Activated CD8-positive, alpha-beta memory T cell treated with anti-CD3 and anti-CD28 coated beads, Interleukin-2, amount 50 U/mL, for 24 hours (primary cell): ENCODE results near the gene PCSK6.

Source experiments
- DNase-seq: peaks from one replicate; pipeline ENCODE4 v3.0.0-alpha.2; 2020; ENCODE audit errors: extremely low read depth

The PCSK6 gene

GRCh38 chr15:101522621-101523559 is 33.4 kb upstream of the PCSK6 start:
- DNase-seq: no peak

DNA sequence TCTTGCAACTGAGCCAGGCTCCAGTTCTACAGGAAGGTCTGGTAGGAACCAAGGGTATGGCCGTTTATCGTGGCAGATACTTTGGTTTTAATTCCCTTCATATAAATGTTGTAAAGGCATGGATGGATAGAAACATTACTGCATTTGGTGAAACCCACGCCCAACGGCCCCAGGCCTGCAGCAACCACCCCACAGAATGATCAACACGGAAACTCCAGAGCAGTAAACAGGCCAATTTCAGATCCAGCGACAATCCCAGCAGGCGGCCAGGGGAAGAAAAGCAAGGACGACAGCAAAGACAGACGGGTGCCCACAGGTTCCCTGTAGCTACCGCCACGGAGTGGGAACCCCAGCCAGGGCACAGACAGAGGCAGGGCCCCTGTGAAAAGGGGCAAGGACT is 32.6 kb upstream of the PCSK6 start:
- no peak for DNase-seq

DNA sequence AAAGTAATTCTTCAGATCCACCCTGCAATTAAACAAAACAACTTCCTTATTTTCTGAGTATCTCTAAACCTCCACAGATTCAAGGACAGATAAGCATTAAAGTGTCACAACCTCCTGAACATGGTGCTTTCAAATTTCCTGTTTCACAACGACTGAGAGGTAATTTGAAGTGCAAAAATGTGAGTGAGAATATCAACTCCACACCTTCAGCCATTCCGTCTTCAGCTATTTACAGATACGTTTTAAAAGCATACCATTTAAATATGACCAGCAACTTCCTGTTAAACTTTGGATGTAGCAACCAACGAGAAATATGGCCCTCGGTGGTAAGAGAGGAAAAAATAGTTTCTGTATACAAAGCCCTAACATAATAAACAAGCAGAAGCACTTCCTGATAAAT is 32.1 kb upstream of the PCSK6 start:
- DNase-seq: no peak

DNA sequence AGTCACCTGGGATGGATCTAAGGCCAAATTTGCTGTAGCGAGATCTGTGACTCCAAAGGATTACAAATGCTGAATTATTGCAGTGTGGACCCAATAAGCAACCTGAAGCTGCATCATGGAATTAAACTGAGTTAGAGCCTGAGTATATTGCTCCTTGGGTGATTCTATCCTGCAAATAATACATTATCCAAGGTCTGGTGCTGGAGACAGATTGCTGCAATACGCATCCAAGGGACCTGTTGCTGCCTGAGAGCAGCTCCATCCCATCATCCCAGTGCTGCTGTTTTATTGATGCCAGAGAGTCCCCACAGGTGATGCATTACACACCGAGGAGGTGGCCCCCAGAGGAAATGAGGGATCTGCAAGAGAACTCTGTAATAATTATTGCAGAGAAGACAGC is 31.6 kb upstream of the PCSK6 start:
- no peak for DNase-seq

DNA sequence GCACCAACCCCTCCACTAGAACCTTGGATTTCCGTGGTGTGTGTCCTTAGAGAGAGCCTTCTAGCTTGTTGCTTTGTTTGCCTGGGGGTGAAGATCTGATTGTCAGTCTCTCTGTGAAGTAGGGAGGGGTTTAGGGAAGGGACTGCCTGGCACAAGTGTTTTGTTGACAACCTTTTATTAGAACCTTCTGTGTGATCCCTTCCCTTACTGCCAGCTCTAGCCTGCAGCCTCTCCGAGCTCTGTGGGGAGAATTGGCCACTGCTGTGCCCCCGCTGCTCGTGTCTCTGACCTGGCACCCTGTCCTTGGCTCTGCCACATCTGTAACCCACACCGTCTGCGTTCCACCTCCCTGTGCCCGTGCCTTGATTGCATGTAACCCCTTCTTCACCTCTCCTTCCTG is 30.9 kb upstream of the PCSK6 start:
- DNase-seq: no peak

GRCh38 chr15:101517504-101517903 is 28.0 kb upstream of the PCSK6 start:
- no peak for DNase-seq

DNA sequence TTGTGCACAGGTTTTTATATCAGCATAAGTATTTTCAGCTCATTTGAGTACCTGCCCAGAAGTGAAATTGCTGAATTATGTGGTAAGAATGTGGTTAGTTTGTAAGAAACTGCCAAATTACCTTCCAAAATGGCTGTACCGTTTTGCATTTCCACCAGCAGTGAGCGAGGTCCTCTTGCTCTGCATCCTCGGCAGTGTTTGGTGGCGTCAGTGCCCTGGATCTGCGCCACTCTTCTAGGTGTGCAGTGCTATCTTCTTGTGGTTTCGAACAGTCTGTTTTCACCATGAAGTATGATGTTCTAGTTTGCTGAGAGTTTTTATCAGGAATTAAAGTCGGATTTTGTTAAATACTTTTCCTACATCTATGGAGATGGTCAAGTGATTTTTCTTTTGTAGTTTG is 24.8 kb upstream of the PCSK6 start:
- DNase-seq: no peak

- no peak for DNase-seq
Measured at GRCh38 chr15:101511717-101512116, 22.2 kb upstream of the PCSK6 start.

DNA sequence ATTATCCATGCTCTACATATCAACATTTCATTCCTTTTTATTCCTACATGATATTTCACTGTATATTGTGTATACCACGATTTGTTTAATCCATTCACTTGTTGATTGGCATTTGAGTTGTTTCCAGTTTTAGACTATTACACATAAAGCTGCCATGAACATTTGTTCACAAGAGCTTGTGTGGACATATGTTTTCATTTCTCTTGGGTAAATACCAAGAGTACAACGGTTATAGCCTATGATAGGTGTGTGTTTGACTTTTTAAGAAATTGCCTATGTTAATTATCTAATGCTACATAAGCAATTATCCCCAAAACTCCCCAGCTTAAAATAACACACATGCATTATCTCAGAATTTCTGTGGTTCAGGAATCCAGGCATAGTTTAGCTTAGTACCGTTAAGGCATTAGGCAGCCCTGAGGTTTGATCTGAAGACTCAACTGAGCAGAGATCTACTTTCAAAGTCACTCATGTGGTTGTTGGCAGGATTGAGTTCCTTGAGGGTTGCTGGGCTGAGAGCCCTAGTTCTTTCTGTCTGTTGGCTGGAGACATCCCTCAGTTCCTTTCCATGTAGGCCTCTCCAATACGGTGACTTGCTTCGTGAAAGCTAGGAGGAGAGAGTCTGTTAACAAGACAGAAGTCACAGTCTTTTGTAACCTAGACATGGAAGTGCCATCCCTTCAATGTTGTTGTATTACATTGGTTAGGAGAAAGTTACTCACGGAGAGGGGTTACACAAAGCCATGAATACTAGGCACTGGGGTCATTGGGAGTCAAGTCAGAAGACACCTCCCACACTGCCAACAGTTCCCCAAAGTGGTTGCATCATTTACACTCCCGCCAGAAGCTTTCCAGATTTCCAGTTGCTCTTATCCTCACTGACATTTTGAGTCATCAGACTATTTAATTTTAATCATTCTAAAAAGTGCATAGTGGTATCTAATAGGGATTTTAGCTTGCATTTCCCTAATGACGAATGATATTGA is 21.0 kb upstream of the PCSK6 start:
- DNase-seq: no peak

- DNase-seq: no peak
Measured at GRCh38 chr15:101509279-101509678, 19.8 kb upstream of the PCSK6 start.

- DNase-seq: no peak
Measured at GRCh38 chr15:101506491-101506890, 17.0 kb upstream of the PCSK6 start.

GRCh38 chr15:101505610-101506337 is 16.3 kb upstream of the PCSK6 start:
- DNase-seq: no peak

- no peak for DNase-seq
Measured at GRCh38 chr15:101504866-101505609, 15.5 kb upstream of the PCSK6 start.

DNA sequence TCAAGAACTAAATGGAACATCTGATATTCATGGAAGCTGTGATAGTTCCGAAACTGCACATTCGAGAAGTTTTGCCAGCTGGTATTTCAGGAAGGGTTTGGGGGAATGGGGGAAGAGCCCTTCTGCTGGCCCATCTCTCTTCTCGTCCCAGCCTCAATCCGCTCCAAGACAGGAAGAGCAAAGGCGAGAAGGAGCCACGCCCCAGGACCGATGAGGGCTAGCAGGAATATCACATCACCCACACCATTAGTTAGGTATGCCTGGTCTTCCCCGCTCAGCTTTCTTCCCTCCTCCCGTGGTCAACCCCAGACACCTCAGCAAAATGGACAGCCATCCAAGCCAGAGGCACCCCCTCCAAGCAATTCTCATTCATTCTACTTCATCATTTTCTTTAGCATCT is 14.9 kb upstream of the PCSK6 start:
- DNase-seq: no peak

DNA sequence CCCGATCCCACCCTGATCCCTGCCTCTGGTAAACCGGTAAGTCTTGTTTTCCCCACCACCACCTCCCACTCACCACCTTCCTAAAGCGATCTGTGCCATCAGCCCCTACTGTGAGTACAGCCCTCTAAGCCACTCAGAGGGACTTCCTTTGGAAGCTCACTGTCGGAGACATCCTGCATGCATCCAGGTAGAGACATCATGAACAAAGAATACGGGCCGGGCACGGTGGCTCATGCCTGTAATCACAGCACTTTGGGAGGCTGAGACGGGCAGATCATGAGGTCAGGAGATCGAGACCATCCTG is 13.7 kb upstream of the PCSK6 start:
- DNase-seq: no peak

GRCh38 chr15:101502572-101503295 is 13.2 kb upstream of the PCSK6 start:
- DNase-seq: no peak

- peak; percentile 4 for DNase-seq
Measured at GRCh38 chr15:101501703-101502373, 12.3 kb upstream of the PCSK6 start.

- DNase-seq: no peak
Measured at GRCh38 chr15:101500865-101501551, 11.5 kb upstream of the PCSK6 start.
